HG02759 (cell line): ENCODE results near the gene MAP2K6.

Experiments
- ATAC-seq: cut with Tn5 transposase; IDR thresholded peaks from one replicate; pipeline ENCODE4 v1.9.1; 2021; ENCODE audit warnings: mild to moderate bottlenecking, moderate library complexity; ENCODE audit not compliant: unreplicated experiment

Gene MAP2K6

GRCh38 chr17:69486779-69487637 lies 72.5 kb downstream of the MAP2K6 start:
- ATAC-seq = no peak

GRCh38 chr17:69489313-69489712 lies 74.8 kb downstream of the MAP2K6 start:
- no peak for ATAC-seq

GRCh38 chr17:69492410-69493071 lies 78.0 kb downstream of the MAP2K6 start:
- no peak for ATAC-seq

GRCh38 chr17:69495787-69496186 lies 81.3 kb downstream of the MAP2K6 start:
- ATAC-seq = no peak

GRCh38 chr17:69497161-69497560 lies 82.7 kb downstream of the MAP2K6 start:
- no peak for ATAC-seq

DNA sequence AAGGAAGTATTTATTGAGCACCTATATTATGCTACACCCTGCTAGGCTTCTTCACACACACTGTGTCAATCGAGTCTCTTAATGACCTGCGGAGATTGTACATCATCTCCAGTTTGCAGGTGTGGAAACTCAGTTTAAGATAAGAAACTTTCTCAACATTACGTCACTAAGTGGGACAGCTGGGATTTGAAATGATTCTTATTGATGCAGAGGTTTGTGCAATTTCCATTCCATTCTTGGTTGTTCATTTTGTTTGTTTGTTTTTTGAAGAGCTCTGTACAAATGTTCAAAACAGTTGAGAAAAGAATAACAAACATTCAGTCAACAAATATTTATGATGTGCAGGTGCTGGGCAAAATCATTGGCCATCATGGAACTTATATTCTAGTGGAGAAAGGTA lies 84.8 kb downstream of the MAP2K6 start:
- no peak for ATAC-seq

GRCh38 chr17:69500911-69501429 lies 86.5 kb downstream of the MAP2K6 start:
- no peak for ATAC-seq

DNA sequence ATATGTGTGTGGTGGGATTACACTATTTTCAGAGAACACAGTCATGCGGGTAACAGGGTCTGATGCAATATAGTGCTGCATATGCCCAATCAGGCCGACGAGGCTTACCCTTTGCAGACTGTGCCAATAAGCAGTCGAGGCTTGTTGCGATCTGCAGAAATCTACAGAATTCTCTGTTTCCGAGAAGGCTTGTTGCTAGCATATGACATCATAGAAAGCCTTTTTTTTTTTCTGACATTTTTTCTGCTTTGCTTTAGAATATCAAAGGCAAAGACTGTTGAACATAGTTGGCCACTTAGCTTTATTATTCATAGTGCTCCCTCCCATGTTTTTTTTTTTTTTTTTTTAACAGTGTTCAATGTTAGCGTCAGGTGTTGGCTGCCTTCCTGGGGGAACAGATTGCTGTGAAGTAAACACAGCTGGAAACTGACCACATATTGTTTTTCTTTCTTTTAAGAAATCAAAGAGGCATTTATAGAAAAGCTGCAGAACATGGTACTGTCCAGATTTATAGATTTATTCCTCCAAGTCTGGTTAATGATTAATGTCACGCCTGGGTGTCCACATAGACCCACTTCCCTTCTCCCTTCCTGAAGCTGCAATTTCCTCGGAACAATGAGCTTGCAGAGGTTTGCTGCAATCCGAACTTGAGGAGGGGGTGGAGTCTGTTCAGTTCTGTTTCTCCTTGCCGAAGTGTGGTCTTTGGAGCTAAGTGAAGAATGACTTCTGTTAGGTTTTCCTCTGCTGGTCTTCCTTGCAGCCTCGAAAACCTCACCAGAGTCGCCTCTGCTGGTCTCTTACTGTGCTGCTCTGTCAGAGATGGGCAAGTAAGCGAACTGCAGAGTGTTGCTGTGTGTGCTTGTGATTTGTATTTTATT lies 87.3 kb downstream of the MAP2K6 start:
- ATAC-seq = peak; percentile 33

DNA sequence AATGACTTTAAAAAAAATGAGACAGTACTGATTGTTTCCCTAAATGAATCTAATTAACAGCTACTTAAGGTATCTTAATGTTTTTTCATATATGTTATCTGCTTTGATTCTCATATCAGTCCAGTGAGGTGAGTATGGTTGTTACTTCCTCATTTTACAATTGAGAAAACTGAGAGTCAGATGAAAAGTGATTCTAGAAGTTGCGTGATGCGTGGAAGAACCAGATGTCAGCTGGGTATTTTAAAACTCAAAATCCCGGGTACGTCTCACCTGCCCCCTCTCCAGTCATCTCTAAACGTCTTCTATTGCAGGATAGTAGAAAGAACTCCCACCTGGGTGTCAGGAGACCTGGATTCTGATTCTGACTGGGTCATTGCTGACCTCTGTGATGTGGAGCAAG lies 89.2 kb downstream of the MAP2K6 start:
- ATAC-seq = peak; percentile 79

DNA sequence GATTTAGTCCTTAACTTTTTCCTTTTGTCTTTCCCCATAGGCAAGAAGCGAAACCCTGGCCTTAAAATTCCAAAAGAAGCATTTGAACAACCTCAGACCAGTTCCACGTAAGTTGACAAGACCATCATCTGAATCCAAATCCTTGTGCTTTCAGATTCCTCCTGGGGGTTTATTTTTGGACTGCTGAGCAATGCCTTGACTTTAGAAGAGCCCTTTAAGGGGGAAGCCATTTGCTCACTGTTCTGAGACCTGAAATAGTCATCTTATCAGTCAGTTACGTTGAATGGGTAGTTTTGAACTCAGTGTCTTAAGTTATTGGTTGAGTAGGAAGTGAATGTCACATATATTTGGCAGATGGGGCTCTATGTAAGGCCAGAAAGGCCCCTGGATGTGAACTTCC lies 91.2 kb downstream of the MAP2K6 start:
- no peak for ATAC-seq

DNA sequence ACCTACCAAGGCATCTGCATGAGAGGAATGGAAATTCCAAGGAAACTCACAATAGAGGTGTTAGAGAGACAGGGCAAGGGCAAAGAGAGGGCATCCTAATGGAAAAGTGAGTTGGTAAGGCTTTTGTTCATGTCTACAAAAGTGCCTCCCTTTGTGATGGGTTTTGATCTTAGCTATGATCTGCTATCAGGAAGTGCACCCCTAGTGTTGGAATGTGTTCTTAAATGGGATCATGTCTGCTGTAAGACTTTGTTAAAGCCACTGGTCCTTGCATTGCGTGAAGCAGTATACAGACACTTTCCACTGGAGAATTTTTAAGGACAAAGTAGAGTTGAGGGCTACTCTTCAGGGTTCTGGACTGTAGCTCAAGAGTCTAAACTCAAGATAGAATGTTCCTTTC lies 92.0 kb downstream of the MAP2K6 start:
- no peak for ATAC-seq

DNA sequence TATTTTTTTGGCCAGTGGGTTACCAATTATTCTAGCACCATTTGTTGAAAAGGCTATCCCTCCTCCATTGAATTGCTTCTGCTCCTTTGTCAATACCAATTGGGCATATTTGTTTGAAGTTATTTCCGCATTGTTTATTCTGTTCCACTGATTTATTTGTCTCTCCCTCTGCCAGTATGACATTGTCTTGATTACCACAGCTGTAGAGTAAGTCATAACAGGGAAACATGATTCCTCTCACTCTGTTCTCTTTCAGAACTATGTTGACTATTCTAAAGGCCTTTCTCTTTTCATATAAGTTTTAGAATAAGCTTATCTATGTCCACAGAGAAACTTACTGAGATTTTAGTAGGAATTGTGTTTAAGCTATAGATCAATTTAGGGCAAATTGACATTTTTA lies 94.3 kb downstream of the MAP2K6 start:
- ATAC-seq = no peak

DNA sequence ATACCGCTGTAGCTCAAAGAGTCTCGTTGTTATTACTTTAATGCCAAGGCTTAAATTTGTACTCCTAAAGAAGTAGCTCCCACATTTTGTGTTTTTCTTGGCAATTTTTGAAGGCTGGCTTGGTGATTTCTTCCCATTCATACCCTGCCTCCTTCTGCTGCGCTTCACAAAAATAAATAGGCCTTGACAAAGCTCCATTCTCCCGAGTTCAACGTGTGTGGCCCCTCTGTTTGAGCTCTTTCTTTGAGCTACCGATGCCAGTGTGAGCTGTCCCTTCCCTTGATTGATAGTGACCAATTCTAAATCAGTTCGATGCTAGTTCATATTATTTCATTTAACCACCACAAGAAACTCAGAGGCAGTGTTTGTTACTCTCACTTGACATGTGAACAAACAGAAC lies 96.8 kb downstream of the MAP2K6 start:
- no peak for ATAC-seq

GRCh38 chr17:69512946-69513345 lies 98.4 kb downstream of the MAP2K6 start:
- no peak for ATAC-seq

DNA sequence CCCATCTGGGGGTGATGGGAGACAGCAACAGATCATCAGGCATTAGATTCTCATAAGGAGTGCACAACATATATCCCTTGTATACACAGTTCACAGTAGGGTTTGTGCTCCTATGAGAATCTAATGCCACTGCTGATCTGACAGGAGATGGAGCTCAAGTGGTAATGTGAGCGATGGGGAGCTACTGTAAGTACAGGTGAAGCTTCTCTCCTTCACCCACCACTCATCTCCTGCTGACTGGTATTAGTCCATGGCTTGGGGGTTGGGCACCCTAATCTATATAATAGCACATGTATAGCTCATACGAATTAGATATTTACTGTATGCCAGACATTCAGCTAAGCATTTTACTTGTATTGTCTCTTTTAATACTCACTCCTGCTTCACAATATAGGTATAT lies 101.7 kb downstream of the MAP2K6 start:
- no peak for ATAC-seq

- peak; percentile 85 for ATAC-seq
These were observed 102.4 kb downstream of the MAP2K6 start for GRCh38 chr17:69516911-69517310.

- no peak for ATAC-seq
These were observed 104.5 kb downstream of the MAP2K6 start for GRCh38 chr17:69518951-69519350.

GRCh38 chr17:69523244-69523861 lies 108.9 kb downstream of the MAP2K6 start:
- ATAC-seq = peak; percentile 69

DNA sequence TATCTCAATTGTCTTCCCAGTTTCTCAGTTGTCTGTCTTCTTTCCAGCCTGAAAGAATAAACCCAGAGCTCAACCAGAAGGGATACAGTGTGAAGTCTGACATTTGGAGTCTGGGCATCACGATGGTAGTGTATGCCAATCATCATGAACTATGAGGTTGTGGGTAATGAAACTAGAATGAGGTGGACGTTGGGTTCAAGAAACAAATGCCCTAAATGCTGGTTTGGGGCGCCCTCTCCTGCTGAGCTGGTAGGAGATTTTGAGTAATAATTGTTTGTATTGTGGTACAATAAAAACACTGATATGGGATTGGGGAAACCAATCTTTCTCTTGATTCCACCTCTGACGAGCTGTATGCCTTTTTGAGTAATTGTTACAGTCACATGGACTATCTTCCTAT lies 110.4 kb downstream of the MAP2K6 start:
- ATAC-seq = no peak

DNA sequence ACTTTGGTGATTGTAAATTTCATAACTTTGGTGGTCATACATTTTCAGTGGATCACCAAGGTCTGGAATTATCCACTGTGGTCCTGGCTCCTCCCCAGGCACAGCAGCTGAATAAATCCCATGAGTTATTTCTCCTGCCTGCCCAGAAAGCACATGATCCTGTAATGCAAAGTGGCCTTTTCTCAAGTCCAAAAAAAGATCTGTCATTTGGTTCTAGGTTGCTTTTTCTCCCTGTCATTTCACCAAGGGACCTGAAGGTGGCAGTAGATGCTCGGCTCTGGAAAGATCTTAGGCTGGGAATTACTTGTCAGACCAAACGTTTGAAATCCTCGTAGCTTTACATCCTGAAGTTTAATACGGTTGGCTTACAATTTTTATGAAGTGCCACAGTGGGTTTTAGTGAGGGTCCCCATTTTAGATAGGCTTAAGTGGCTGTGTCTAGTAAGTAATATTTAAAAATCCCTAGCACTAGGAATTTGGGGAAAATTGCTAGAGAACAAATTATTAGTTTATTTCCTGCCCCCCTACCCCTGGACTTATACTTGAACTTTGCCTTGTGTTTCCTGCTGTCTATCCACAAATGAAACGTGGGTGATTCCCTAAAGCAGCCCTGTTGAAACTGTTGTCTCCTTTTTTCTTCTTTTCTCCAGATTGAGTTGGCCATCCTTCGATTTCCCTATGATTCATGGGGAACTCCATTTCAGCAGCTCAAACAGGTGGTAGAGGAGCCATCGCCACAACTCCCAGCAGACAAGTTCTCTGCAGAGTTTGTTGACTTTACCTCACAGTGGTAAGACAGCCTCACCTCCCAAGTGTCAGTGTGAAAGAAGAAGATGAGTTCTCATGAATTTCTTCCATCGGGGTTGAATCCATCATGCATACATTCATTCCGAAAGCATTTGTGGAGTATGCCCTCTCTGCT lies 111.7 kb downstream of the MAP2K6 start:
- ATAC-seq = no peak
